ENCODE results near the gene TXN2.

DNA sequence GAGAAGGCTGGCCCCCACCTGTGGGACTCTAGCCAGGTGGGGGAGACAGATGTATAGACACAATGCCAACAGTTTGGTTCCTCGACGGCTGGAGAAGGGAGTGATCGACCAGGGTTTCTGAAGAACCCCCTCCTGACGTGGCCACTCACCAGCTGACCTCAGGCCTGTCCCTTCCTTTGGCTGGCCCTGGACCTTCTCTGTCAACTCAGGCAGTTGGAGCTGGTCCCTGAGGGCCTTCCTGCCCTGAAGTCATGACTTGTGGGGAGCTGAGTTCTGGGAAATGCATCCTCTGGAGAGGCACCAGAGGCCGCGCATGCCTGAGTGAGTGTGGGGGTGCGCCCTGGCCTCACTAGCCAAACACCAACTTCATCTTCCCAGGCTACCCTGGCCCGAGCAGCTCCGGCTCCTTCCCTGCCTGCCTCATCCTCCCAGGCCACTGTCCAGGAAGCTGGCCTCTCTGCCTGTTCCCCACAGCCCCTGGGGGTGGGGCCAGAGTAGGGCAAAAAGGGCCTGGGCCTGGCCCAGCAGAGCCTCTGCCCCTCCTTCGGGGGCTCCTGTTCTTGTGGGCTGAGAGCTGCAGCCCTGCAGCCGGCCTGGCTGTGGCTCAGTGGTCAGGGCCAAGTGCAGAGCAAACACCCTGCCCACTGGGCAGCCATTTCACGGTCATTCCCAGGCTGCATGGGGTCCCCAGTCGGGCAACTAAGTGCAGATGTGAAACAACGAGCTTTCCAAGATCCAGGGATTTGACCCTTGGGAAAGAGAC is 23.6 kb downstream of the TXN2 start:
- no peak for TF ChIP-seq EZH2 (IDR thresholded peaks at IDR 0.05; ENCODE audit: insufficient read depth, low read length)
- TF ChIP-seq, protein P1, sequence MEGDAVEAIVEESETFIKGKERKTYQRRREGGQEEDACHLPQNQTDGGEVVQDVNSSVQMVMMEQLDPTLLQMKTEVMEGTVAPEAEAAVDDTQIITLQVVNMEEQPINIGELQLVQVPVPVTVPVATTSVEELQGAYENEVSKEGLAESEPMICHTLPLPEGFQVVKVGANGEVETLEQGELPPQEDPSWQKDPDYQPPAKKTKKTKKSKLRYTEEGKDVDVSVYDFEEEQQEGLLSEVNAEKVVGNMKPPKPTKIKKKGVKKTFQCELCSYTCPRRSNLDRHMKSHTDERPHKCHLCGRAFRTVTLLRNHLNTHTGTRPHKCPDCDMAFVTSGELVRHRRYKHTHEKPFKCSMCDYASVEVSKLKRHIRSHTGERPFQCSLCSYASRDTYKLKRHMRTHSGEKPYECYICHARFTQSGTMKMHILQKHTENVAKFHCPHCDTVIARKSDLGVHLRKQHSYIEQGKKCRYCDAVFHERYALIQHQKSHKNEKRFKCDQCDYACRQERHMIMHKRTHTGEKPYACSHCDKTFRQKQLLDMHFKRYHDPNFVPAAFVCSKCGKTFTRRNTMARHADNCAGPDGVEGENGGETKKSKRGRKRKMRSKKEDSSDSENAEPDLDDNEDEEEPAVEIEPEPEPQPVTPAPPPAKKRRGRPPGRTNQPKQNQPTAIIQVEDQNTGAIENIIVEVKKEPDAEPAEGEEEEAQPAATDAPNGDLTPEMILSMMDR (IDR thresholded peaks at IDR 0.05; ENCODE audit: insufficient read depth, low read depth, low read length) = no peak
